ENCODE data around the gene GCDH.
"Not testable (repeated sequence)": the region's sequence is repeated elsewhere in the genome, so short reads cannot be mapped to it uniquely, and the experiment has no call there.

The GCDH gene

GRCh38 chr19:12899891-12900518 is 9.0 kb downstream of the GCDH start:
- no peak for DNase-seq (ENCODE audit: low read depth in 3 of 3, low spot score in 1 of 3)

- DNase-seq (ENCODE audit: low read depth in 3 of 3, low spot score in 1 of 3): no peak
Observed at GRCh38 chr19:12907166-12907565, 16.2 kb downstream of the GCDH start.

- DNase-seq (ENCODE audit: low read depth in 3 of 3, low spot score in 1 of 3): no peak
Observed at GRCh38 chr19:12912571-12912970, 21.6 kb downstream of the GCDH start.

GRCh38 chr19:12913011-12913561 is 22.1 kb downstream of the GCDH start:
- no peak for DNase-seq (ENCODE audit: low read depth in 3 of 3, low spot score in 1 of 3)

GRCh38 chr19:12913851-12914690 is 23.1 kb downstream of the GCDH start:
- peak in 1 of 3 donors; percentile 35 for DNase-seq (ENCODE audit: low read depth in 3 of 3, low spot score in 1 of 3)

GRCh38 chr19:12915860-12916259 is 24.9 kb downstream of the GCDH start:
- not testable (repeated sequence) for DNase-seq (ENCODE audit: low read depth in 3 of 3, low spot score in 1 of 3)

- no peak for DNase-seq (ENCODE audit: low read depth in 3 of 3, low spot score in 1 of 3)
Observed at GRCh38 chr19:12918253-12918652, 27.3 kb downstream of the GCDH start.

- DNase-seq (ENCODE audit: low read depth in 3 of 3, low spot score in 1 of 3): no peak
Observed at GRCh38 chr19:12921047-12921446, 30.1 kb downstream of the GCDH start.

- DNase-seq (ENCODE audit: low read depth in 3 of 3, low spot score in 1 of 3): no peak
Observed at GRCh38 chr19:12922959-12923358, 32.0 kb downstream of the GCDH start.

- DNase-seq (ENCODE audit: low read depth in 3 of 3, low spot score in 1 of 3): no peak
Observed at GRCh38 chr19:12924621-12925310, 33.8 kb downstream of the GCDH start.

GRCh38 chr19:12930002-12930645 is 39.2 kb downstream of the GCDH start:
- no peak for DNase-seq (ENCODE audit: low read depth in 3 of 3, low spot score in 1 of 3)

GRCh38 chr19:12932392-12933286 is 41.7 kb downstream of the GCDH start:
- DNase-seq (ENCODE audit: low read depth in 3 of 3, low spot score in 1 of 3): no peak

GRCh38 chr19:12933287-12934072 is 42.5 kb downstream of the GCDH start, which contains the start of gene FARSA:
Gene FARSA (minus strand): TSS chr19:12933711. CDS start chr19:12933696, 15 bp downstream.
- peak; percentile 66 to 79 (median 74) for DNase-seq (ENCODE audit: low read depth in 3 of 3, low spot score in 1 of 3)

GRCh38 chr19:12935071-12935470 is 44.1 kb downstream of the GCDH start:
- DNase-seq (ENCODE audit: low read depth in 3 of 3, low spot score in 1 of 3): no peak

GRCh38 chr19:12936582-12936981 is 45.6 kb downstream of the GCDH start:
- no peak for DNase-seq (ENCODE audit: low read depth in 3 of 3, low spot score in 1 of 3)

- DNase-seq (ENCODE audit: low read depth in 3 of 3, low spot score in 1 of 3): no peak
Observed at GRCh38 chr19:12937093-12937926, 46.4 kb downstream of the GCDH start.

- DNase-seq (ENCODE audit: low read depth in 3 of 3, low spot score in 1 of 3): peak; percentile 97 to 99 (median 98)
Observed at GRCh38 chr19:12937927-12938778, 47.2 kb downstream of the GCDH start, which contains the start of gene CALR. Gene CALR (plus strand): TSS chr19:12938609. CDS start chr19:12938680, 71 bp downstream.
